Measurements from ENCODE around the gene PPP3CB.

DNA sequence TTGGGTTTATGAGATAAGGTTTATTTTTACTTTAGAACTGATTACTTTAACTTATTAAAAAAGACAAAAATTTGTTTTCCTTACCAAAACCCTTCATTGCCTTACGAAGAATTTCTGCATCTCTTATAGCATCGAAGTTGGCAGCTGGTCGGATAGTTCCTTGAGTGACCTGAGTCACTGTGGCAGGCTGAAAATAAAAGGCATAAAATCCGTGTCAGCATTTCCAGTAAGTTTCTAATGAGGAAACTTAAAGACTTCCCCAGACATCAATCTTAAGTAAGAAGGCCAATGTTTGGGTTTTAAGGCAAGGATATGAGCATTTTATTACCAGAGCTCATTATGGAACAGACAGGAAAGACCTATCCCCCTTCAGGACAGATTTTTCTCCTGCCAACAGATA lies 107.6 kb downstream of the PPP3CB start:
- TF ChIP-seq, protein P1, sequence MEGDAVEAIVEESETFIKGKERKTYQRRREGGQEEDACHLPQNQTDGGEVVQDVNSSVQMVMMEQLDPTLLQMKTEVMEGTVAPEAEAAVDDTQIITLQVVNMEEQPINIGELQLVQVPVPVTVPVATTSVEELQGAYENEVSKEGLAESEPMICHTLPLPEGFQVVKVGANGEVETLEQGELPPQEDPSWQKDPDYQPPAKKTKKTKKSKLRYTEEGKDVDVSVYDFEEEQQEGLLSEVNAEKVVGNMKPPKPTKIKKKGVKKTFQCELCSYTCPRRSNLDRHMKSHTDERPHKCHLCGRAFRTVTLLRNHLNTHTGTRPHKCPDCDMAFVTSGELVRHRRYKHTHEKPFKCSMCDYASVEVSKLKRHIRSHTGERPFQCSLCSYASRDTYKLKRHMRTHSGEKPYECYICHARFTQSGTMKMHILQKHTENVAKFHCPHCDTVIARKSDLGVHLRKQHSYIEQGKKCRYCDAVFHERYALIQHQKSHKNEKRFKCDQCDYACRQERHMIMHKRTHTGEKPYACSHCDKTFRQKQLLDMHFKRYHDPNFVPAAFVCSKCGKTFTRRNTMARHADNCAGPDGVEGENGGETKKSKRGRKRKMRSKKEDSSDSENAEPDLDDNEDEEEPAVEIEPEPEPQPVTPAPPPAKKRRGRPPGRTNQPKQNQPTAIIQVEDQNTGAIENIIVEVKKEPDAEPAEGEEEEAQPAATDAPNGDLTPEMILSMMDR (conservative IDR thresholded peaks at IDR 0.05; ENCODE audit: low read depth in 2 of 2), result no peak
- TF ChIP-seq, protein P2, sequence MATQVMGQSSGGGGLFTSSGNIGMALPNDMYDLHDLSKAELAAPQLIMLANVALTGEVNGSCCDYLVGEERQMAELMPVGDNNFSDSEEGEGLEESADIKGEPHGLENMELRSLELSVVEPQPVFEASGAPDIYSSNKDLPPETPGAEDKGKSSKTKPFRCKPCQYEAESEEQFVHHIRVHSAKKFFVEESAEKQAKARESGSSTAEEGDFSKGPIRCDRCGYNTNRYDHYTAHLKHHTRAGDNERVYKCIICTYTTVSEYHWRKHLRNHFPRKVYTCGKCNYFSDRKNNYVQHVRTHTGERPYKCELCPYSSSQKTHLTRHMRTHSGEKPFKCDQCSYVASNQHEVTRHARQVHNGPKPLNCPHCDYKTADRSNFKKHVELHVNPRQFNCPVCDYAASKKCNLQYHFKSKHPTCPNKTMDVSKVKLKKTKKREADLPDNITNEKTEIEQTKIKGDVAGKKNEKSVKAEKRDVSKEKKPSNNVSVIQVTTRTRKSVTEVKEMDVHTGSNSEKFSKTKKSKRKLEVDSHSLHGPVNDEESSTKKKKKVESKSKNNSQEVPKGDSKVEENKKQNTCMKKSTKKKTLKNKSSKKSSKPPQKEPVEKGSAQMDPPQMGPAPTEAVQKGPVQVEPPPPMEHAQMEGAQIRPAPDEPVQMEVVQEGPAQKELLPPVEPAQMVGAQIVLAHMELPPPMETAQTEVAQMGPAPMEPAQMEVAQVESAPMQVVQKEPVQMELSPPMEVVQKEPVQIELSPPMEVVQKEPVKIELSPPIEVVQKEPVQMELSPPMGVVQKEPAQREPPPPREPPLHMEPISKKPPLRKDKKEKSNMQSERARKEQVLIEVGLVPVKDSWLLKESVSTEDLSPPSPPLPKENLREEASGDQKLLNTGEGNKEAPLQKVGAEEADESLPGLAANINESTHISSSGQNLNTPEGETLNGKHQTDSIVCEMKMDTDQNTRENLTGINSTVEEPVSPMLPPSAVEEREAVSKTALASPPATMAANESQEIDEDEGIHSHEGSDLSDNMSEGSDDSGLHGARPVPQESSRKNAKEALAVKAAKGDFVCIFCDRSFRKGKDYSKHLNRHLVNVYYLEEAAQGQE (IDR thresholded peaks at IDR 0.05; ENCODE audit: unreplicated experiment), result no peak
- no peak for TF ChIP-seq EZH2 (IDR thresholded peaks at IDR 0.05; ENCODE audit: low read depth, unreplicated experiment)
- TF ChIP-seq POLR2AphosphoS5 (IDR thresholded peaks at IDR 0.05; ENCODE audit: low read depth), result no peak
- TF ChIP-seq, protein P3, sequence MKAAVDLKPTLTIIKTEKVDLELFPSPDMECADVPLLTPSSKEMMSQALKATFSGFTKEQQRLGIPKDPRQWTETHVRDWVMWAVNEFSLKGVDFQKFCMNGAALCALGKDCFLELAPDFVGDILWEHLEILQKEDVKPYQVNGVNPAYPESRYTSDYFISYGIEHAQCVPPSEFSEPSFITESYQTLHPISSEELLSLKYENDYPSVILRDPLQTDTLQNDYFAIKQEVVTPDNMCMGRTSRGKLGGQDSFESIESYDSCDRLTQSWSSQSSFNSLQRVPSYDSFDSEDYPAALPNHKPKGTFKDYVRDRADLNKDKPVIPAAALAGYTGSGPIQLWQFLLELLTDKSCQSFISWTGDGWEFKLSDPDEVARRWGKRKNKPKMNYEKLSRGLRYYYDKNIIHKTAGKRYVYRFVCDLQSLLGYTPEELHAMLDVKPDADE (IDR thresholded peaks at IDR 0.05), result no peak
- TF ChIP-seq STAT1 (IDR thresholded peaks at IDR 0.05; ENCODE audit: unreplicated experiment), result no peak
- no peak for TF ChIP-seq EZH2phosphoT487 (IDR thresholded peaks at IDR 0.05; ENCODE audit: unreplicated experiment)
- no peak for TF ChIP-seq NANOG (IDR thresholded peaks at IDR 0.05; ENCODE audit: borderline replicate concordance)
- no peak for TF ChIP-seq CREB1 (CRISPR knock-in tag; IDR thresholded peaks at IDR 0.05; ENCODE audit: low read depth)

All from GM23338 (cell line).